ENCODE data around the gene RABGAP1.
"Not testable (repeated sequence)": the region's sequence is repeated elsewhere in the genome, so short reads cannot be mapped to it uniquely, and the experiment has no call there.

RABGAP1 gene

DNA sequence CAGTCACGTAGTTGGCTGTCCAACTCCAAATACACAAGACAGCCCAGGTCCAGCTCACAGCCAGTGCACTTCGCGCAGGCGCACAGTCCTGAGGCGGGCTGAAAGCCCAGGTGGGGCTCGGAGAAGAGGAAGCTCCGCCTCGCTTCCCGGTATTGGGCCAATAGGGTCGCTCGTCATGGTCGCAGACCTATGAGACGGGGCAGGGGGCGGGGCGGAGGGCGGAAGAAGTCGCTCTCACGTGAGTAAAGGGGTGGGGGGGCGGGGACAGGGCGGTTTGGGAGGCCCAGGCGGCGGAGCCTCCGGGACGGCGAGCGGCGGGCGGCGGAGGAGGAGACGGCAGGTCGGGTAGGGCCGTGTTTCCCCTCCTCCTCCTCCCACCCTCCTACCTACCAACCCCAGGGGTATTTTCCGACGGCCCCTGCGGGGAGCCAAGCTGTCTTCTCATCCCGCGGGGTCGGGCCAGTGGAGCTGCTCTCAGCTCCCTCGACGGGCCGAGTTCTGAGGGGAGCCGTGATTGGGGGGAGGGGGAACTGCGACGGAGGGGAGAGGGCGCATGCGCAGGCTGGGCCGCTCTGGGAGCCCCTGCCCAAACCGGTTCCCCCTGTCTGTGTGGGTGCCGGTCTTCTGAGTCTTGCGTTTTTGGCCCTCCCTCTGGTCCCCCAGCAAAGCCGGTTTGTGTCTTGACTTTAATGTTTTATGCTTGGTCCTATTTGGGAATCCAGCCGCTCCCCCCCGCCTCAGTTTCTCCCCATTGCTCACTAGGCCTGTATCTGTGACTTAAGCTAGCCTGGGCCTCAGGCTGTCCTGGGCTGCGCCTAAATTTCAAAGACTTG, at the start of gene RABGAP1:
RABGAP1 (plus strand) TSS at position 272 of the 833 bp plus-strand sequence. CDS start 16,040 bp downstream, outside the sequence.
- no peaks in the 10 kb centered on the region for H3K27me3 ChIP-seq
- no peak for TF ChIP-seq Cebpa-rat (IDR thresholded peaks at IDR 0.05)
- H4K20me1 ChIP-seq, result peaks cover 11 to 49% (median 42%) of the 10 kb centered on the region in 11 experiments; a peak in 17 of 22 replicates
- no peaks in the 10 kb centered on the region for H3K9me3 ChIP-seq (replicated peaks in 1 of 11)
- H3K4me2 ChIP-seq, result peak within 1 kb of the TSS; percentile 82 to 94 (median 89)
- peak within 1 kb of the TSS; percentile 88 to 99 (median 93) for H3K9ac ChIP-seq
- peaks cover 24 to 63% (median 28%) of the 10 kb centered on the region in 10 experiments for H3K4me1 ChIP-seq
- H3K36me3 ChIP-seq, result peaks cover 28 to 49% (median 37%) of the 10 kb centered on the region in 11 experiments
- H3K27ac ChIP-seq, result peak within 1 kb of the TSS; percentile 82 to 95 (median 92)
- H3K4me3 ChIP-seq, result peak within 1 kb of the TSS; percentile 71 to 90 (median 82)

DNA sequence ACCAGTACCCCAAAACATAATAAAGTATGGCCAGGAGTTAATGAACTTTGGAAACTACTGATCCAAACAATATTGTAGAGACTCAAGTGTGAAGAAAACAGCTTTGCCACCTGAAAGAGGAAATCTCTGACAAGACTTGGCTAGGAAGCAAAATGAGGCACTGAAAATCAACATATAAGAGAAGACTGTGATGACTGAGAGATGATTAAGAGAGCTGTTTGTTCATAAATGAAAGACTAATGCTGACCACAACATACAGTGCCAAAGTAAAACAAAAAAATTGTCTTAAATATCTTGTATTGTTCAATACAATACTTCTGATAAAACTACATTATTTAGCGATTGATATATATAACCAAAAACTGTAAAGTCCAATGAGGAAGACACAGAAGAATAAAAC, 42.9 kb upstream of the RABGAP1 start:
- Histone ChIP-seq H3K9ac (peak overlapping the region in 1 of 11 experiments; percentile 4; a peak in 1 of 22 replicates), H3K27ac (no peak overlapping the region; a peak in 1 of 22 replicates), H3K4me2 (peak overlapping the region in 6 of 11 experiments; percentile 2 to 36 (median 18); a peak in 6 of 22 replicates), H3K36me3 (peaks cover 43 to 77% (median 51%) of the 10 kb centered on the region in 11 experiments), H3K4me3 (no peak overlapping the region), H3K9me3 (replicated peaks in 1 of 11) (no peaks in the 10 kb centered on the region), H3K4me1 (peaks cover 8 to 51% (median 36%) of the 10 kb centered on the region in 10 experiments; a peak in 19 of 20 replicates), H3K27me3 (no peaks in the 10 kb centered on the region), H4K20me1 (peaks cover 26 to 89% (median 52%) of the 10 kb centered on the region in 11 experiments; a peak in 20 of 22 replicates)
- no peak for TF ChIP-seq Cebpa-rat (IDR thresholded peaks at IDR 0.05)

DNA sequence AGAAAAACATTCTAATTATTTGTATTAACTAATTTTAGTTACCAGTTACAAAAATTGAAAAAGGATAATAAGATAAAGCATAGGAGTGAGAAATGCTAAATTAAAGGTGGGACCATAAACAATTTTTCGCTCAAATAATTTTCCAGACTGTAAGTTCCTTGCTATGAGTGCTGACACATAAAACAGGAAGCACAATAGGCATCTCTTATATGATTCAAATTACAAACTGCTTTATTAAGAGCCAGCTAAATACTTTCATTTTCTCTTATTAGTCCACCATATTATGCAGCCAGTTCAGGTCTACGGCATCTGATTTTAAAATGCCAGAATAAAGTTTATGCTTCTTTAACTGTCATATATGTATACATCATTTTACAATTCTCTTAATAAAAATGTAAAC, 40.0 kb upstream of the RABGAP1 start:
- Histone ChIP-seq H3K9ac (peak overlapping the region in 3 of 11 experiments; percentile 1 to 50 (median 37); a peak in 3 of 22 replicates), H3K4me1 (peaks cover 8 to 61% (median 38%) of the 10 kb centered on the region in 10 experiments; a peak in 19 of 20 replicates), H3K4me3 (peak overlapping the region in 3 of 10 experiments; percentile 6 to 18 (median 13); a peak in 2 of 20 replicates), H3K27ac (peak overlapping the region in 6 of 11 experiments; percentile 1 to 33 (median 22); a peak in 3 of 22 replicates), H3K36me3 (peaks cover 15 to 49% (median 24%) of the 10 kb centered on the region in 11 experiments), H3K4me2 (peak overlapping the region in 10 of 11 experiments; percentile 11 to 77 (median 48); a peak in 17 of 22 replicates), H3K27me3 (no peaks in the 10 kb centered on the region), H4K20me1 (peaks cover 20 to 70% (median 37%) of the 10 kb centered on the region in 11 experiments; a peak in 20 of 22 replicates), H3K9me3 (replicated peaks in 1 of 11) (no peaks in the 10 kb centered on the region)
- no peak for TF ChIP-seq Cebpa-rat (IDR thresholded peaks at IDR 0.05)

DNA sequence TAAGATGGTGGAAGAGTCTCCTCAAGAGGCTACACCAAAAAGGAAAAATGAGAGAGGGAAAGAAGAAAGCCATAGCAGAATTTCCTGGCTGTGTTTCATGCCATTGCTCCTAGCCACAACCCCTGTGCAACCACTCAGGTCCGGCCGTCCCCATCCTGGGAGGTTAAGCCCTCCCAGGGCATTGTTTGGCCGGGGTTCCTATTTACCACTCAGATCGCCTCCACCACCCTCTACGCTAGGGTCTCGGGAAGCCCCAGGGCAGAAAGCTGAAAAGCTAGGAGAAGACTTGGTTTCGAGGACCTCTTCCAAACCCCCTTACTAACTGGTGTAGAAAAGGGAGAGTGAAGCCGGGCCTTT, 36.4 kb upstream of the RABGAP1 start:
- H3K27ac ChIP-seq, result peak overlapping the region; percentile 96 to 100 (median 98)
- H4K20me1 ChIP-seq, result peaks cover 0 to 37% (median 7%) of the 10 kb centered on the region in 11 experiments; a peak in 12 of 22 replicates

DNA sequence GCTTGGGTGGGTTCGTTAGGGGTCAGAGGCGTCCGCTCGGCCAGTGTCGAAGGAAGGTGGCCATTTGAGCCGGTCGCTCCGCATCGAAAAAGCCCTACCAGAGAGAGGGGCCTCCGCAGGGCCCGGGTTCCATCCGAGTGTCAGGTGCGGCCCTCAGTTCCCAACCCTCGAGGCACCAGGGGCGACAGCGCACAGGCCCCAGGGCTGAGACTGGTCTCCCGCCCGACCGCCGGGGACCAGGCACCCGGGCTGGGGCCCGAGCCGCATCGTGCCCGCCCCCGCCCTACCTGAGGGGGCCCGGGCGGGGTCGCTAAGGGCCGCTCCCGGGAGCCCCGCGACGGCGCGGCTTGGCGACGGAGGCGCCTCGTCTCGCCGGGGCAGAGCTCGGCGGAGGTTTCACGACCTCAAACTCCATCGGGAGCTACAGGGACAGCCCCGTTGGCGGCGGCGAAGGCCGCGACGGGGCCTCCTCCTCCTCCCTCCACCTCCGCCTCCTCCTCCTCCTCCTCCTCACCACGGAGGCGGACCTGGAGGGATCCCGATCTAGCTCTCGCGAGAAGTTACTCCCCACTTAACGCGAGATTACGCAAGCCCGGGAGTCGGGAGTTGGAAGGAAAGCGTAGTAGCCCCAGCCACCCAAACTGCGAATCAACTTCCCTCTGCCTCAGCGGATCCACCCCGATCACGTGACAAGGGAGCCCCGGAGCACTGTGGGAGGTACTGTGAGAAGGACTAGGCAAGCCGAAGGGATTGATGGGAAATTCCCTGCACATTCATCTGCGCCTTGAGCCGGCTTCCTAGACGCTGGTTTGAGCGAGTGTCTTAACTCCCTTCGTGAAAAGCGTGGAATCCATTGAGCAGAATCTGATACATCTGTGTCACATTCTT, 35.8 kb upstream of the RABGAP1 start, which contains the start of gene RC3H2:
RC3H2 (minus strand) TSS at position 537 of the 888 bp plus-strand sequence. CDS start 7,850 bp downstream, outside the sequence.
- Histone ChIP-seq H3K27me3 (no peaks in the 10 kb centered on the region), H3K4me2 (peak within 1 kb of the TSS; percentile 79 to 94 (median 86)), H3K9ac (peak within 1 kb of the TSS; percentile 95 to 100 (median 98)), H3K27ac (peak within 1 kb of the TSS; percentile 96 to 100 (median 98)), H3K4me3 (peak within 1 kb of the TSS; percentile 68 to 97 (median 90)), H3K4me1 (peaks cover 4 to 37% (median 26%) of the 10 kb centered on the region in 10 experiments; a peak in 19 of 20 replicates), H4K20me1 (peaks cover 0 to 31% (median under 1%) of the 10 kb centered on the region in 11 experiments; a peak in 8 of 22 replicates), H3K9me3 (replicated peaks in 1 of 11) (peaks cover 0 to 4% (median 0%) of the 10 kb centered on the region in 11 experiments; a peak in 1 of 22 replicates), H3K36me3 (peaks cover 0 to 20% (median 7%) of the 10 kb centered on the region in 11 experiments; a peak in 11 of 22 replicates)
- peak in 10 of 11 experiments; percentile 28 to 90 (median 80); a peak in 16 of 22 replicates for TF ChIP-seq Cebpa-rat (IDR thresholded peaks at IDR 0.05)

More for the DNA sequence above, 36.4 kb upstream of the RABGAP1 start:
- H3K4me2 ChIP-seq, result peak overlapping the region; percentile 79 to 94 (median 86)
- peak overlapping the region; percentile 95 to 100 (median 98) for H3K9ac ChIP-seq
- no peak for TF ChIP-seq Cebpa-rat (IDR thresholded peaks at IDR 0.05)
- H3K9me3 ChIP-seq (replicated peaks in 1 of 11), result peaks cover 0 to 4% (median 0%) of the 10 kb centered on the region in 11 experiments; a peak in 1 of 22 replicates
- H3K4me1 ChIP-seq, result peaks cover 4 to 43% (median 28%) of the 10 kb centered on the region in 10 experiments; a peak in 19 of 20 replicates
- peaks cover 0 to 14% (median 5%) of the 10 kb centered on the region in 11 experiments; a peak in 9 of 22 replicates for H3K36me3 ChIP-seq
- peak overlapping the region; percentile 68 to 97 (median 90) for H3K4me3 ChIP-seq
- H3K27me3 ChIP-seq, result no peaks in the 10 kb centered on the region

DNA sequence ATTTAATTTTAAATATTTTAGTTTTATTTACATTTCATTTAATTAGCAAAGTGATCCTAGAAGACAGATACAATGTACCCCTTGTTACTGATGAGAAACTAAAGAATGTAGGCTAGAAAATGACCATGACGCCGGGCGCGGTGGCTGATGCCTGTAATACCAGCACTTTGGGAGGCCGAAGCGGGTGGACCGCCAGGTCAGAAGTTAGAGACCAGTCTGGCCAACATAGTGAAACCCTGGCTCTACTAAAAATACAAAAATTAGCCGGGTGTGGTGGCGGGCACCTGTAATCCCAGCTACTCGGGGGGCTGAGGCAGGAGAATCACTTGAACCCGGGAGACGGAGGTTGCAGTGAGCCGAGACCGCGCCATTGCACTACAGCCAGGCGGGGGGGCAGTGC, 34.7 kb upstream of the RABGAP1 start:
- Histone ChIP-seq H3K36me3 (peaks cover 8 to 31% (median 16%) of the 10 kb centered on the region in 11 experiments), H3K27ac (peak overlapping the region in 2 of 11 experiments; percentile 96 to 100; a peak in 3 of 22 replicates), H3K4me1 (peaks cover 4 to 27% (median 20%) of the 10 kb centered on the region in 10 experiments; a peak in 19 of 20 replicates), H3K4me2 (peak overlapping the region in 4 of 11 experiments; percentile 18 to 66 (median 58); a peak in 4 of 22 replicates), H4K20me1 (peaks cover 0 to 20% (median 0%) of the 10 kb centered on the region in 11 experiments; a peak in 6 of 22 replicates)
- H3K9me3 ChIP-seq (replicated peaks in 1 of 11); H3K27me3 ChIP-seq; H3K9ac ChIP-seq; H3K4me3 ChIP-seq: not testable (repeated sequence)

DNA sequence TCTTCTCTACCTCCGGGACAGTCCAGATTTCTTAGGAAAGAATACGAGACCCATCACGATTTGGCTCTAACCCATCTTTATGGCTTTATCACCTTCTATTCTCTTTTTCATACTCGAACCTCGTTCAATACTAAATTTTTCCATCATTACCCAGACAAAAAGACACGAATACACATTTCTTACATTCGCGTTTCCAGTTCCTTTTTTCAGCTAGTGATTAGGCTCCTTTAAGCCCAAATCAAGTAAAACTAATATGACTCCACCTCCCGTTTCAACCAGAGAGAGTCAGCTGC, 28.2 kb upstream of the RABGAP1 start:
- H3K4me3 ChIP-seq, result peak overlapping the region; percentile 65 to 84 (median 74)
- H3K9ac ChIP-seq, result peak overlapping the region; percentile 76 to 87 (median 81)
- H4K20me1 ChIP-seq, result no peaks in the 10 kb centered on the region
- H3K27me3 ChIP-seq, result peaks cover 0 to 16% (median 8%) of the 10 kb centered on the region in 11 experiments; a peak in 8 of 22 replicates
- peaks cover 6 to 21% (median 12%) of the 10 kb centered on the region in 10 experiments; a peak in 19 of 20 replicates for H3K4me1 ChIP-seq
- peaks cover 11 to 41% (median 21%) of the 10 kb centered on the region in 11 experiments for H3K36me3 ChIP-seq
- H3K9me3 ChIP-seq (replicated peaks in 1 of 11), result peaks cover 0 to 20% (median 7%) of the 10 kb centered on the region in 11 experiments; a peak in 12 of 22 replicates
- peak overlapping the region; percentile 74 to 90 (median 81) for H3K27ac ChIP-seq
- TF ChIP-seq Cebpa-rat (IDR thresholded peaks at IDR 0.05), result no peak
- peak overlapping the region; percentile 70 to 93 (median 82) for H3K4me2 ChIP-seq
